WTC11 (cell line): ENCODE measurements around the gene SRI.

Experiments used
- ARID4B ChIP-seq: sonication (generic); formaldehyde crosslinking; IDR thresholded peaks from 2 replicates; pipeline ENCODE4 v1.8.0; 2023; ENCODE audit warnings: missing genetic modification reagents, mild to moderate bottlenecking, borderline replicate concordance
- CREM ChIP-seq: sonication (generic); formaldehyde crosslinking; IDR thresholded peaks from 2 replicates; pipeline ENCODE4 v1.8.1; 2022; ENCODE audit warnings: mild to moderate bottlenecking, missing genetic modification reagents, moderate library complexity
- ESRRA ChIP-seq: sonication (generic); formaldehyde crosslinking; IDR thresholded peaks from 2 replicates; pipeline ENCODE4 v1.8.1; 2022; ENCODE audit warnings: mild to moderate bottlenecking, missing genetic modification reagents, borderline replicate concordance
- JUN ChIP-seq: sonication (generic); formaldehyde crosslinking; IDR thresholded peaks from 2 replicates; pipeline ENCODE4 v1.8.0; 2023; ENCODE audit warnings: mild to moderate bottlenecking, missing genetic modification reagents
- MAX ChIP-seq: sonication (generic); formaldehyde crosslinking; IDR thresholded peaks from 2 replicates; pipeline ENCODE4 v1.8.0; 2022; ENCODE audit warnings: mild to moderate bottlenecking, missing genetic modification reagents
- MYBL2 ChIP-seq: sonication (generic); formaldehyde crosslinking; IDR thresholded peaks from 2 replicates; pipeline ENCODE4 v1.8.1; 2023; ENCODE audit warnings: mild to moderate bottlenecking, moderate library complexity, missing genetic modification reagents
- NR2C2 ChIP-seq: sonication (generic); formaldehyde crosslinking; IDR thresholded peaks from 2 replicates; pipeline ENCODE4 v1.8.0; 2022; ENCODE audit warnings: mild to moderate bottlenecking, missing genetic modification reagents
- SMAD3 ChIP-seq: sonication (generic); formaldehyde crosslinking; IDR thresholded peaks from 2 replicates; pipeline ENCODE4 v1.8.0; 2022; ENCODE audit warnings: missing genetic modification reagents, mild to moderate bottlenecking, borderline replicate concordance
- SP1 ChIP-seq: sonication (generic); formaldehyde crosslinking; conservative IDR thresholded peaks from 2 replicates; pipeline ENCODE4 v1.8.1; 2022; ENCODE audit warnings: missing genetic modification reagents
- TEAD4 ChIP-seq: sonication (generic); formaldehyde crosslinking; IDR thresholded peaks from 2 replicates; pipeline ENCODE4 v1.8.0; 2022; ENCODE audit warnings: mild to moderate bottlenecking, missing genetic modification reagents
- ZNF121 ChIP-seq: sonication (generic); formaldehyde crosslinking; IDR thresholded peaks from 2 replicates; pipeline ENCODE4 v1.8.0; 2023; ENCODE audit warnings: missing genetic modification reagents
- TF ChIP-seq, protein P1 (sequence below): fragments of 200-600 bp; IDR thresholded peaks from 2 replicates; pipeline ENCODE4 v1.8.0; 2022; ENCODE audit warnings: antibody characterized with exemption

DNA sequence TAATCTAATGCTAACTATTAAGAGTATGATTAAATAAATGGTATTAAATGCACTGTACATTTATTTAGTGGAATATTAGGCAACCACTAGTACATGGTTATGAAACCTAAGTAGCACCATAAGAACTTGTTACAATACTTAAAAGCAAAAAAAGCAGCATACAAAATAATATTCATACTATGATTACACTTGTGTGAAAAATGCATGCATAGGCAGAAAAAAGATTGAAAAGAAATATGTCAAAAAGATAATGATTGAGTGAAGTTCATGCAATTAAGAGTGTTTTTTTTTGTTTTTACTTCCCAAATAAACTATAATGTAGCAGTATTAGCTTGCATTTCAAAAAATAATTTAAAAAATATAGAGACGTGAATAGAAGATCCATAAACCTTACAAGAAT is 20.0 kb upstream of the SRI start:
- no peak for TF ChIP-seq CREM
- TF ChIP-seq, protein P1, sequence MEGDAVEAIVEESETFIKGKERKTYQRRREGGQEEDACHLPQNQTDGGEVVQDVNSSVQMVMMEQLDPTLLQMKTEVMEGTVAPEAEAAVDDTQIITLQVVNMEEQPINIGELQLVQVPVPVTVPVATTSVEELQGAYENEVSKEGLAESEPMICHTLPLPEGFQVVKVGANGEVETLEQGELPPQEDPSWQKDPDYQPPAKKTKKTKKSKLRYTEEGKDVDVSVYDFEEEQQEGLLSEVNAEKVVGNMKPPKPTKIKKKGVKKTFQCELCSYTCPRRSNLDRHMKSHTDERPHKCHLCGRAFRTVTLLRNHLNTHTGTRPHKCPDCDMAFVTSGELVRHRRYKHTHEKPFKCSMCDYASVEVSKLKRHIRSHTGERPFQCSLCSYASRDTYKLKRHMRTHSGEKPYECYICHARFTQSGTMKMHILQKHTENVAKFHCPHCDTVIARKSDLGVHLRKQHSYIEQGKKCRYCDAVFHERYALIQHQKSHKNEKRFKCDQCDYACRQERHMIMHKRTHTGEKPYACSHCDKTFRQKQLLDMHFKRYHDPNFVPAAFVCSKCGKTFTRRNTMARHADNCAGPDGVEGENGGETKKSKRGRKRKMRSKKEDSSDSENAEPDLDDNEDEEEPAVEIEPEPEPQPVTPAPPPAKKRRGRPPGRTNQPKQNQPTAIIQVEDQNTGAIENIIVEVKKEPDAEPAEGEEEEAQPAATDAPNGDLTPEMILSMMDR, result no peak
- no peak for TF ChIP-seq MYBL2
- no peak for TF ChIP-seq SMAD3 (CRISPR knock-in tag)
- no peak for TF ChIP-seq SP1 (CRISPR knock-in tag)
- no peak for TF ChIP-seq ESRRA (CRISPR knock-in tag)
- TF ChIP-seq TEAD4 (CRISPR knock-in tag), result no peak
- TF ChIP-seq NR2C2, result no peak
- no peak for TF ChIP-seq MAX
- TF ChIP-seq ARID4B, result no peak
- TF ChIP-seq JUN, result no peak
- no peak for TF ChIP-seq ZNF121 (CRISPR knock-in tag)
